ENCODE measurements around the gene TLR5. TPM values are rescaled to one million over a fixed set of nuclear protein-coding genes. Genes with fewer than 3 reads are reported as not detected.
A peak's percentile ranks its signal among the peaks of the same experiment; 100 is the strongest.

The TLR5 gene
- polyA plus RNA-seq, 1 donor = 1.9 TPM

GRCh38 chr1:223136086-223136485, 7.0 kb downstream of the TLR5 start:
- Histone ChIP-seq H3K9me3 (ENCODE audit: control insufficient read depth, low read depth, low read length) (no peaks in the 10 kb centered on the region), H3K4me1 (ENCODE audit: control insufficient read depth, insufficient read depth, low read length) (peaks cover 10% of the 10 kb centered on the region), H3K27me3 (ENCODE audit: control insufficient read depth, insufficient read depth, low read length) (no peaks in the 10 kb centered on the region), H3K36me3 (ENCODE audit: control insufficient read depth, insufficient read depth, low read length) (no peaks in the 10 kb centered on the region), H3K27ac (ENCODE audit: low read length) (no peak overlapping the region), H3K4me3 (ENCODE audit: low read length) (no peak overlapping the region)
- no CpG with 5 or more reads among the region's 2 CpGs for WGBS (ENCODE audit: insufficient coverage, low lambda C conversion rate)
- DNase-seq = no peak

GRCh38 chr1:223135176-223135942, 7.7 kb downstream of the TLR5 start:
- Histone ChIP-seq H3K9me3 (ENCODE audit: control insufficient read depth, low read depth, low read length) (no peaks in the 10 kb centered on the region), H3K36me3 (ENCODE audit: control insufficient read depth, insufficient read depth, low read length) (no peaks in the 10 kb centered on the region), H3K4me3 (ENCODE audit: low read length) (no peak overlapping the region), H3K27ac (ENCODE audit: low read length) (no peak overlapping the region), H3K4me1 (ENCODE audit: control insufficient read depth, insufficient read depth, low read length) (peaks cover 9% of the 10 kb centered on the region), H3K27me3 (ENCODE audit: control insufficient read depth, insufficient read depth, low read length) (no peaks in the 10 kb centered on the region)
- DNase-seq = no peak
- no CpG with 5 or more reads among the region's 8 CpGs for WGBS (ENCODE audit: insufficient coverage, low lambda C conversion rate)

DNA sequence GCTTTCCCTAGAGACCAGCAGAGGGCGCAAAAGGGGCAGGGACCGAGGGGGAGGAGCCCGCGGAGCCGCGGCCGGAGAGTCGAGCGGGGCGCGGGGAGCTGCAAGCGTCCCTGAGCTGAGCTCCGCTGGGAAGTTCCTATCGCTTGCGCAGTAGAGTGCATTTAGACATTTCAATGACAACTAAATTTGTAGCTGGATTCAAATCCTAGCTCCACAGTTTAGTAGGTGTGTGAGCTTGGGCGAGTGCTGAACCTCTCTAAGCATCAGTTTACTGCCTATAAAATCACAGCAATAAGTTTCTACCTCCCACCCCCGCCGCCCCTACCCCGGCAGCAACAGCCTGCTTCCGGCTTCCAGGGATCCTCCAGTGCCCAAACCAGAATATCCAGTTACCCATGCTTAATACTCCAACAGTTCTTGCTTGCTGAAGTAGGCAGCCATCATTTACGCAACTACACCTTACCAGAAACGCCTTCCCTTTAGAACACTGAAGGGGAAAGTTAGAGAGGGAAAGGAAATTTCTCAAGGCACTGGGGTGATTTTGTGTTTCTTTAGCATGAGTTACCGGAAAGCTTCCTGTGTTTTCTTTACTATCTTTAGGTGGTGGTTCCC, 9.1 kb downstream of the TLR5 start:
- no CpG with 5 or more reads among the region's 23 CpGs for WGBS (ENCODE audit: insufficient coverage, low lambda C conversion rate)
- Histone ChIP-seq H3K4me3 (ENCODE audit: low read length) (peak overlapping the region; percentile 19), H3K4me1 (ENCODE audit: control insufficient read depth, insufficient read depth, low read length) (peaks cover 9% of the 10 kb centered on the region), H3K9me3 (ENCODE audit: control insufficient read depth, low read depth, low read length) (no peaks in the 10 kb centered on the region), H3K27me3 (ENCODE audit: control insufficient read depth, insufficient read depth, low read length) (no peaks in the 10 kb centered on the region), H3K27ac (ENCODE audit: low read length) (peak overlapping the region; percentile 8), H3K36me3 (ENCODE audit: control insufficient read depth, insufficient read depth, low read length) (no peaks in the 10 kb centered on the region)
- peak; percentile 69 to 80 for DNase-seq

GRCh38 chr1:223133306-223133823, 9.7 kb downstream of the TLR5 start:
- no CpG with 5 or more reads among the region's 15 CpGs for WGBS (ENCODE audit: insufficient coverage, low lambda C conversion rate)
- H3K36me3 ChIP-seq (ENCODE audit: control insufficient read depth, insufficient read depth, low read length) = no peaks in the 10 kb centered on the region
- no peak overlapping the region for H3K27ac ChIP-seq (ENCODE audit: low read length)
- peaks cover 9% of the 10 kb centered on the region for H3K4me1 ChIP-seq (ENCODE audit: control insufficient read depth, insufficient read depth, low read length)
- no peaks in the 10 kb centered on the region for H3K9me3 ChIP-seq (ENCODE audit: control insufficient read depth, low read depth, low read length)
- no peaks in the 10 kb centered on the region for H3K27me3 ChIP-seq (ENCODE audit: control insufficient read depth, insufficient read depth, low read length)
- H3K4me3 ChIP-seq (ENCODE audit: low read length) = no peak overlapping the region
- DNase-seq = no peak

DNA sequence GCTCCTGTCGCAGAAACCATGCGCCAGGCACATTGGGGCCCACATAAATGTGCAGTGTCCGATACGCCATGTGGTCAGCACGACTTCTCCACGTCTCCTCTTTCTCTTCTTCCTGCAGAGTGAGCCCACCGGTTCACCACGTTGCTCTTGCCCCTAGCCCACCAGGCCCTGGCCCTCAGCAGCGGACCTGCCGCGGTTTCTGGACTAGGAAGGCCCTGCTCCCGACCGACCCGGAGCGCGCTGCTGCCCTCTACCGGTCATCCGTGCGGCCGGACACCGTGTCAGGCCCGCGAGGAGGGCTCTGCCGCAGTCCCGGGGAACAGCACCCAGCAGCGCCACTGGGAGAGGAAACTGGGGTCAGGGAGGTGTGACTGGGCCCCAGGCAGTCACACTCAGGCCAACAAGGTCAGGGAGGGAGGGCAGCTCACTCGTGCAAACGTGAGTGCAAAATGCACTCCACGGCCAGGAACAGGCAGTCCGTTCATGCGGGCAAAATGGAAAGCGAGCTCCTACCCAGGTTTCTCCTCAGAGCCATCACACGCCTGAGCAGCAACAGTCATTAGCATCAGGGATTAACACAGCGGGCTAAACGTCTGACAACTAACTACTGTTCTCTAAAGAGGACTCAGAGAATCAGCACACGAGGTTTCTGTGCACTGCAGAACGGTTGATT, 13.7 kb downstream of the TLR5 start:
- DNase-seq = peak in 1 of 2 donors; percentile 57
- H3K4me1 ChIP-seq (ENCODE audit: control insufficient read depth, insufficient read depth, low read length) = peaks cover 9% of the 10 kb centered on the region
- no peaks in the 10 kb centered on the region for H3K27me3 ChIP-seq (ENCODE audit: control insufficient read depth, insufficient read depth, low read length)
- WGBS (ENCODE audit: insufficient coverage, low lambda C conversion rate) = 20% methylated on average over 3 of the region's 37 CpGs
- no peak overlapping the region for H3K27ac ChIP-seq (ENCODE audit: low read length)
- no peaks in the 10 kb centered on the region for H3K36me3 ChIP-seq (ENCODE audit: control insufficient read depth, insufficient read depth, low read length)
- H3K4me3 ChIP-seq (ENCODE audit: low read length) = no peak overlapping the region
- no peaks in the 10 kb centered on the region for H3K9me3 ChIP-seq (ENCODE audit: control insufficient read depth, low read depth, low read length)

DNA sequence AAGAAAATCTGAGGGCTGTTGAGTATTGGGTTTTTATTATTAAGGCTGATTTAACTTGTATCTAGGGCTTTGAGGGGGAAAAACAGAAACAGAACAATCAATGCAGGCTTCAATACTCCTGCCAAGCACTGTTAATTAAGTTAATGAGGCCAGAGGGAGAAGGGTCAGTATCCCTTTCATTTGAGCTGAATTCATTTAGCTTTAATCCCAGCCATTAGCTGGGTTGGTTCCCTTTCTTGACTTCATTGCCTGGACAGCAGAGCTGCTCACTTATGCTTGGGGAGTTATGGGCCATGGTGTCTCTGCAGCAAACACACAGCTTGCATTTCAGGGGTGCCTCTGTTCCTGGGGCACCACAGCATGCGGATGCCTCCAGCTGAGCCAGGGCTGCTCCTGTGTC, 16.3 kb downstream of the TLR5 start:
- no CpG with 5 or more reads among the region's 1 CpG for WGBS (ENCODE audit: insufficient coverage, low lambda C conversion rate)
- H3K4me1 ChIP-seq (ENCODE audit: control insufficient read depth, insufficient read depth, low read length) = no peaks in the 10 kb centered on the region
- no peak overlapping the region for H3K4me3 ChIP-seq (ENCODE audit: low read length)

DNA sequence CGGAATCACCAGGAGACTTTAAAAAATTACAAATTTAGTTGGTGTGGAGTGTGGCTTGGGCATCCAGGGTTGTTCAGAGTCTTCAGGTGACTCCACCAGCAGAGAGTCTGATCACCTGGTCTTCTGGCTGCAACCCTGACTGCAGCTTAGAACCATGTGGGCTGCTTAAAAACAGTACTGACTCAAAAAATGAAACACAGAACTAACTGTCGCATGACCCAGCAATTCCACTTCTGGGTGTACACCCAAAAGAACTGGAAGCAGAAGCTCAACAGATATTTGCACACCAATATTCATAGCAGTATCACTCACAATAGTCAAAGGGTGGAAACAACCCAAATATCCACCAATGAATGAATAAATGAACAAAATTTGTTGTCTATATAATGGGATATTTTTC, 17.3 kb downstream of the TLR5 start:
- Histone ChIP-seq H3K9me3 (ENCODE audit: control insufficient read depth, low read depth, low read length) (no peaks in the 10 kb centered on the region), H3K27me3 (ENCODE audit: control insufficient read depth, insufficient read depth, low read length) (no peaks in the 10 kb centered on the region), H3K4me3 (ENCODE audit: low read length) (no peak overlapping the region), H3K36me3 (ENCODE audit: control insufficient read depth, insufficient read depth, low read length) (no peaks in the 10 kb centered on the region), H3K27ac (ENCODE audit: low read length) (no peak overlapping the region), H3K4me1 (ENCODE audit: control insufficient read depth, insufficient read depth, low read length) (no peaks in the 10 kb centered on the region)
- DNase-seq = no peak
- 100% methylated on average over 1 of the region's 2 CpGs for WGBS (ENCODE audit: insufficient coverage, low lambda C conversion rate)

More for the DNA sequence above, 16.3 kb downstream of the TLR5 start:
- Histone ChIP-seq H3K27ac (ENCODE audit: low read length) (no peak overlapping the region), H3K9me3 (ENCODE audit: control insufficient read depth, low read depth, low read length) (no peaks in the 10 kb centered on the region), H3K27me3 (ENCODE audit: control insufficient read depth, insufficient read depth, low read length) (no peaks in the 10 kb centered on the region), H3K36me3 (ENCODE audit: control insufficient read depth, insufficient read depth, low read length) (no peaks in the 10 kb centered on the region)
- no peak for DNase-seq

DNA sequence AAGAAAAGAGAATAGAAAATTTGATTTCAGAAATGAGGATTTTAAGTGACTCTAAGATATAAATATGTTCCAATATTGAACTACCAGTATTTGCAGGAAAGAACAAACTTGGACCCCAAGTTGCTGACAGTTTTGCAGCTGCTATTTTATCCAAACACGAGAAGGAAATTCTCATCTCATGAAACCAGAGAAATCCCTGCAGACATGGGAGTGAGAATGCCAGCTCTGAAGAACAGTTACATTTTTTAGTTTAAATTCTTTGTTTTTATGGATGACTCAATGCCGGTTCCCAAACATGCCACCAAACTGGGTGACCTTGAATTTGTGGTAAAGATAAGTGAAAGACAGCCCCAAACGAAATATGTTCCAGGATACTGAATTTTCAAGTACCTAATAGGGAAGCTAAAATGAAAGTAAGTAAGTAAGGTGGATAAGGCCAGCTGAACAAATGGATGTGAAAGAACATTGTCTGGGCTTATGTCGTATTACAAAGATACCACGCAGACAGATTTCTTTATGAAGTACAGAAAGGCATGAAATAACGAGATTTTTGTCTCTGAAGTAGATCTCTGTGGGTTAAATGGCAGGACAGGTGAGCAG, 19.9 kb downstream of the TLR5 start:
- peaks cover 4% of the 10 kb centered on the region for H3K4me1 ChIP-seq (ENCODE audit: control insufficient read depth, insufficient read depth, low read length)
- no peaks in the 10 kb centered on the region for H3K27me3 ChIP-seq (ENCODE audit: control insufficient read depth, insufficient read depth, low read length)
- no peaks in the 10 kb centered on the region for H3K9me3 ChIP-seq (ENCODE audit: control insufficient read depth, low read depth, low read length)
- H3K27ac ChIP-seq (ENCODE audit: low read length) = no peak overlapping the region
- H3K4me3 ChIP-seq (ENCODE audit: low read length) = peak overlapping the region; percentile 16
- WGBS (ENCODE audit: insufficient coverage, low lambda C conversion rate) = 77% methylated on average over 4 of the region's 6 CpGs
- H3K36me3 ChIP-seq (ENCODE audit: control insufficient read depth, insufficient read depth, low read length) = no peaks in the 10 kb centered on the region
- no peak for DNase-seq

DNA sequence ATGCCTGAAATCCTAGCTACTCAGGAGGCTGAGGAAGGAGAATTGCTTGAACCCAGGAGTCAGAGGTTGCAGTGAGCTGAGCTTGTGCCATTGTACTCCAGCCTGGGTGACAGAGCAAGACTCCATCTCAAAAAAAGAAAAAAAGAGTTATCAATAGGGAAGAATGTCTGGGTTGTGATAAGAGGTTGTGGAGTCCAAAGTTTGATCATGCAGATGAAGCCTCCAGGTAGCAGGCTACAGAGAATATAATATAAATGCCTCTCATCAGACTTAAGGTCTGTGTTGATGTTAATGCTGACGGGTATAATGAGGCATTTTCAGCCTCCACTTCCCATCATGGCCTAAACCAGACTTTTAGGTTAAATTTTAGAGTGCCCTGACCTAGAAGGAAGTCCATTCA, 24.6 kb downstream of the TLR5 start:
- no peak overlapping the region for H3K27ac ChIP-seq (ENCODE audit: low read length)
- no CpG with 5 or more reads among the region's 1 CpG for WGBS (ENCODE audit: insufficient coverage, low lambda C conversion rate)
- H3K27me3 ChIP-seq (ENCODE audit: control insufficient read depth, insufficient read depth, low read length) = no peaks in the 10 kb centered on the region
- H3K9me3 ChIP-seq (ENCODE audit: control insufficient read depth, low read depth, low read length) = peaks cover 3% of the 10 kb centered on the region
- H3K4me3 ChIP-seq (ENCODE audit: low read length) = no peak overlapping the region
- peaks cover 6% of the 10 kb centered on the region for H3K4me1 ChIP-seq (ENCODE audit: control insufficient read depth, insufficient read depth, low read length)
- peak; percentile 44 to 73 for DNase-seq
- H3K36me3 ChIP-seq (ENCODE audit: control insufficient read depth, insufficient read depth, low read length) = no peaks in the 10 kb centered on the region

DNA sequence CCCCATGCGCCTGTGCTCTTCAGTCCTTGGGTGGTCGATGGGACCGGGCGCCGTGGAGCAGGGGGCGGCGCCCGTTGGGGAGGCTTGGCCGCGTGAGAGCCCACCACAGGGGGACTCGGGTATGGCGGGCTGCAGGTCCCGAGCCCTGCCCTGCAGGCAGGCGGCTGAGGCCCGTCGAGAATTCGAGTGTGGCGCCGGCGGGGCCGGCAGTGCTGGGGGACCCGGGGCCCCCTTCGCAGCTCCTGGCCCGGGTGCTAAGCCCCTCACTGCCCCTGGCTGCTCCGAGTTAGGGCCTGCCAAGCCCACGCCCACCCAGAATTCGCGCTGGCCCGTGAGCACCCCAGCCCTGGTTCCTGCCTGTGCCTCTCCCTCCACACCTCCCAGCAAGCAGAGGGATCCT, 26.1 kb downstream of the TLR5 start:
- Histone ChIP-seq H3K27me3 (ENCODE audit: control insufficient read depth, insufficient read depth, low read length) (no peaks in the 10 kb centered on the region), H3K36me3 (ENCODE audit: control insufficient read depth, insufficient read depth, low read length) (no peaks in the 10 kb centered on the region), H3K4me3 (ENCODE audit: low read length) (no peak overlapping the region), H3K9me3 (ENCODE audit: control insufficient read depth, low read depth, low read length) (peaks cover 3% of the 10 kb centered on the region), H3K4me1 (ENCODE audit: control insufficient read depth, insufficient read depth, low read length) (peaks cover 6% of the 10 kb centered on the region), H3K27ac (ENCODE audit: low read length) (no peak overlapping the region)
- no peak for DNase-seq
- WGBS (ENCODE audit: insufficient coverage, low lambda C conversion rate) = no CpG with 5 or more reads among the region's 29 CpGs
